IPS-NIHi7 (cell line): ENCODE measurements around the gene CACNA1C.
"Not testable (repeated sequence)": the region's sequence is repeated elsewhere in the genome, so short reads cannot be mapped to it uniquely, and the experiment has no call there.

Experiments used
- DNase-seq: peaks from one replicate; pipeline ENCODE4 v3.0.0; 2012; ENCODE audit warnings: mixed read lengths; ENCODE audit errors: extremely low spot score

Gene CACNA1C

GRCh38 chr12:2251526-2252209 is 198.9 kb downstream of the CACNA1C start:
- DNase-seq, result no peak

GRCh38 chr12:2255311-2255710 is 202.5 kb downstream of the CACNA1C start:
- DNase-seq, result no peak

- DNase-seq, result not testable (repeated sequence)
These were observed 202.9 kb downstream of the CACNA1C start for GRCh38 chr12:2255731-2256130.

GRCh38 chr12:2256453-2256852 is 203.7 kb downstream of the CACNA1C start:
- DNase-seq, result no peak

- no peak for DNase-seq
These were observed 204.1 kb downstream of the CACNA1C start for GRCh38 chr12:2256915-2257314.

GRCh38 chr12:2258025-2258424 is 205.2 kb downstream of the CACNA1C start:
- DNase-seq, result no peak

- DNase-seq, result no peak
These were observed 206.6 kb downstream of the CACNA1C start for GRCh38 chr12:2259369-2259768.

- no peak for DNase-seq
These were observed 207.7 kb downstream of the CACNA1C start for GRCh38 chr12:2260441-2260840.

- no peak for DNase-seq
These were observed 208.9 kb downstream of the CACNA1C start for GRCh38 chr12:2261708-2262107.

GRCh38 chr12:2262449-2262848 is 209.7 kb downstream of the CACNA1C start:
- DNase-seq, result no peak

- DNase-seq, result no peak
These were observed 211.1 kb downstream of the CACNA1C start for GRCh38 chr12:2263901-2264300.

GRCh38 chr12:2264651-2265232 is 212.0 kb downstream of the CACNA1C start:
- no peak for DNase-seq

GRCh38 chr12:2265461-2266167 is 212.8 kb downstream of the CACNA1C start:
- no peak for DNase-seq

GRCh38 chr12:2266666-2267620 is 214.2 kb downstream of the CACNA1C start:
- DNase-seq, result no peak

- peak; percentile 46 for DNase-seq
These were observed 215.1 kb downstream of the CACNA1C start for GRCh38 chr12:2267703-2268470.

- no peak for DNase-seq
These were observed 215.9 kb downstream of the CACNA1C start for GRCh38 chr12:2268471-2269286.

GRCh38 chr12:2270846-2271245 is 218.1 kb downstream of the CACNA1C start:
- DNase-seq, result no peak

- DNase-seq, result no peak
These were observed 219.2 kb downstream of the CACNA1C start for GRCh38 chr12:2271961-2272360.

GRCh38 chr12:2273288-2273687 is 220.5 kb downstream of the CACNA1C start:
- DNase-seq, result peak; percentile 42

- no peak for DNase-seq
These were observed 221.0 kb downstream of the CACNA1C start for GRCh38 chr12:2273751-2274150.
